GM18507 (cell line): ENCODE measurements around the gene CXCL5.
"Not testable (repeated sequence)": the region's sequence is repeated elsewhere in the genome, so short reads cannot be mapped to it uniquely, and the experiment has no call there.

Experiments
- DNase-seq: peaks from one replicate; pipeline ENCODE4 v3.0.0; 2011; ENCODE audit warnings: low read depth; ENCODE audit not compliant: insufficient read length; ENCODE audit errors: extremely low spot score
- FAIRE-seq: peaks from 2 replicates; lab custom pipeline; 2011; peaks lifted over from hg19 to GRCh38; lab: Jason Lieb, UNC

Gene CXCL5

DNA sequence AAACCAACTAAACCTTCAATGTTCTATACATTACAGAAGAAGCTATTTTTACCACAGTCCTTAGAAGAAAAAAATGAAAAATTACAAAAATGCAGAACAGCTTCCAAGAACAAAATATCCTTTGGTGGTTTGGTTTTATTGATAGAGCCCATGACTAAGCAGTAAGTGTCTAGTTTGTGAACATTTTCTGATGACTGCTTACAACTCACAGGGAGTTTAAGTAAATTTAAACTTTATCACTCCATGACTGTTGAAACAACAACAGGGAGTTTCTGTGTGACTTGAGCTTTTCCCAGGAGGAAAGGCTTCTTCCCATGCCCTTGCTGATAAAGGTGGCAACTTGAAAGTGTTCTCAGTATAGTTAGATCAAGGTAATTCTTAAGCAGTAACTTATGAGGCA is 19.6 kb downstream of the CXCL5 start:
- FAIRE-seq (no peak), DNase-seq (no peak)

DNA sequence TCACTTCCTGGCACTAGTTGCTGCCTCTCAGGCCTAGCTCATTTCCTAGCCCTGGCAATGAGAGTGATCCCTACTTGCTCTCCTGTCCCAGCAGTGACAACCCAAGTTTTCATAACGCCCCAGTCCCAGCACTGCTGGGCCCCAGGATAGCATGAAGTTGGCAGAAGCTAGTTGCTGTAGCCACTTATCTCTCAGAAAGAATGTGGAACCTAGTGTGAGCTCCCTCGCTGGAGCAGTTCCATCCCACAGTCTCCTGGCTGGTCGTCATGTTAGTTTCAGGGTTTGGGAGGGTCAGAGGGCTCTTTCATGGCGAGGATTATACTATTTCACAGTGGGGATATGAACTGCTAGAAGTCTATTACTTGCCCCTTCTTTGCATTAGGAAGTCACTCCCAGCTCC is 21.8 kb downstream of the CXCL5 start:
- DNase-seq (no peak), FAIRE-seq (no peak)

DNA sequence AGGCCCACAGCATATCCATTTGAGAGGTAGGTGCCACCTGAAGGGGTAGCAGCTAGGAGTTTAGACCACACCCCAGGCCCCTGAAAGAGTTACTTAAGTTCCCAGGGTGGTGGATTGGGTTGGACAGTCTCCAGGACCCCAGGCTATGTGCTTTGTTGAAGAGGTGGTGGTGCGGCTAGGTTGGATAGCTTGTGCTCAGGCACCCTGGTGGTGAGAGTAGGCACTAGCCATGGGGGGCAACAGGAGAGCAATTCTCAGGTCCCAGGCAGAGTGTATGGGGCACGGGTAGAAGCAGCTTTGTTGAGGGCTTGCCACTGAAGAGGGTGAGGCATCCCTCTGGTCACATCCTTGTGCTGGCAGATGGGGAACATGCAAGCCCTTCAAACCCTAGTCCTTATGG is 22.3 kb downstream of the CXCL5 start:
- DNase-seq (no peak), FAIRE-seq (no peak)

DNA sequence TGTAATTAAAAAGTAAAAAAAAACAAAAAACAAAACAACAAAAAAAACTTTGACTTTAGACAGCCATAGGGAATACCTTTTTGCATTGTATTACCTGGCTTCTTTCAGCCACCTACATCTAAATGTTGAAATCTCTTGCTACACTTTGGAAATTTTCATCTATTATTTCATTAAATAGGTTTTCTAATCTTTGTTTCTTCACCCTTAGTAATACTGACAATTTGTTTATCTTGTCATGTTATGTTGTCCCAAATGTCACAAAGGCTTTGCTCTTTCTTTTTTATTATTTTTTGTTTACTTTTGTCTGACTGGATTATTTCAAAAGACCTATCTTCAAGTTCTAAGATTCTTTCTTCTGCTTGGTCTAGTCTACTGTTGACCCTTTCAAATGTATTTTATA is 24.1 kb downstream of the CXCL5 start:
- DNase-seq (no peak), FAIRE-seq (no peak)

DNA sequence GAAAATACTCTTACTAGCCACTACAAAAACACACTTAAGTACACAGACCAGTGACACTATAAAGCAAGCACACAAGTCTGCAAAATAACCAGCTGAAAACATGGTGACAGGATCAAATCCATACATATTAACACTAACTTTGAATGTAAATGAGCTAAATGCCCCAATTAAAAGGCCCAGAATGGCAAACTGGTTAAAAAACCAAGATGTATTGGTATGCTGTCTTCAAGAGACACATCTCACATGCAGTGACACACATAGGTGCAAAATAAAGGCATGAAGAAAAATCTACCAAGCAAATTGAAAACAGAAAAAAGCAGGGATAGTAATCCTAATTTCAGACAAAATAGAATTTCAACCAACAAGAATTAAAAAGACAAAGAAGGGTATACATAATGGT is 27.5 kb downstream of the CXCL5 start:
- DNase-seq (no peak), FAIRE-seq (no peak)

DNA sequence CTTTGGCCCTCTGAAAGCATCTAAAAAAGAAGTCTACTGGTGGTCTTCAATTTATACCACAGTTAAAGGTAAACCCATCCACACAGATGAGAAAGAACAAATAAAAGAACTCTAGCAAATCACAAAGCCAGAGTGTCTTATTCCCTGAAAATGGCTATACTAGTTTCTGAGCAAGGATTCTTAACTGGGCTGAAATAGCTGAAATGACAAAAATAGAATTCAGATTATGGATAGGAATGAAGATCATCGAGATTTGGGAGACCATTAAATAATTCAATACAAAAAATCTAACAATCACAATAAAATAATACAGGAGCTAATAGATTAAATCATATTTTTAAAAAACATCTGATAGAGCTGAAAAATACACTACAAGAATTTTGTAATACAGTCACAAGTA is 28.5 kb downstream of the CXCL5 start:
- DNase-seq (no peak), FAIRE-seq (no peak)

DNA sequence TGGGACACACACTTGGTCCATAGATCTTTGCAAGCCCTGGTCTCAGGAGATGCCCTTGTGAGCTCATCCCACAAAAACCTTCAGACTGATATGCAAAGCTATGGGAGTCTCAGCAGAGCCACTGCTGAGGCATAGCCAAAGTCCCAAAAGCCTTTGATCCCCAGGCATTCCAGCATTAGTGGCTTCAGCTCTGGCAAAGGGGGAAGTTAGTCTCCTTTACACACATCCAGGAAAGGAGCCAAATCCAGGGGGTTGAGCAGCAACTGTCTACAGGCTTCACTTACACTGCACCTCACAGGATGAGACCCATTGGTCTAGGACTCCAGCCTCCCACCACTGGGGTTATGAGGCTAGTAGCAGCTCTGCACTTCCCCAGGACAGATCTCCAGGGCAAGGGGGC is 30.6 kb downstream of the CXCL5 start:
- FAIRE-seq (no peak), DNase-seq (no peak)

DNA sequence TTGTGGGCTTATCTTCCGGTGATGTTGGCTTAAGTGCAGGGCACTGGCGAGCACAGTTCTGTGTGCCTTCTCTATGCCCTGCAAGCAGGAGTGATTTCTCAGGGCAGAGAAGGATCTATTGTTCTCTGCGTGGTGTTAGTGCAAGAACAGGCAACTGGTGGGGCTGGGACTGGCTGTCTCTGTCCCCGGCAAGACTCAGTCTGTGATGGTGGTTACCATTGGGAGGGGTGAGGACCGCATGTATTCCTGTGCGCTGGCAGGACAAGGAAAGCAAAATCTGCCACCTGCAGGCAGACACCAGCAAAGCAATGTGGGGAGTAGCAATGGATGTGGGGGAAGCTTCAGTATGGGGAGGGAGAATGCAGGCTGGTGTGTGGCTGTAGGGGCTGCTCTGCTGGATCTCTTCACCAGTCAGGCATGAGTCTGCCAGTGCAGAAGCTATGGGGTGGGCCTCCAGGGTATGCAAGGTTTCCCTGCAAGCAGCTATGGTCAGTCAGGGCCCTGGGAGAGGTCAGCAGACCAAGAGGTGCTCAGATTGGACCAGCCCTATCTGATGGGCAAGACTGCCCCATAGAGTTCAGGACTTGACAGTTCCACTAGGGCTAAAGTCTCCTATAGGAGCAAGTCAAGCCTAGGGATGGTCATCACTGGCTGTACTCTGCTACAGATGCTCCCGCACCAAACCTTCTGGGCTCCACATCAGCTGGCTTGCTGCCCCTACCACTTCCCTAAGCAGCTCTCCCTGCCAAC is 33.4 kb downstream of the CXCL5 start:
- FAIRE-seq (no peak), DNase-seq (no peak)

DNA sequence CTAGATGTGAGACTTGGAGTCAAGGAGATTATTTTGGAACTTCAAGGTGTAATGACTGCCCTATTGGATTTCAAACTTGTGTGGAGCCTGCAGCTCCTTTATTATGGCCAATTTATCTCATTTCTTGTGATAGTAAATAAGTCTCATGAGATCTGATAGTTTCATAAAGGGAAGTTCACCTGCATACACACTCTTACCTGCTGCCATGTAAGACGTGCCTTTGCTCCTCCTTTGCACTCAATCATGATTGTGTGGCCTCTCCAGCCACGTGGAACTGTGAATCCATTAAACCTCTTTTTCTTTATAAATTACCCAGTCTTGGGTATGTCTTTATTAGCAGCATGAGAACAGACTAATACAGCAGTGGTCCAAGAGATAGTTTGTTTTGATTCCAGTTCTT is 35.8 kb downstream of the CXCL5 start:
- no peak for DNase-seq
- FAIRE-seq = no peak

DNA sequence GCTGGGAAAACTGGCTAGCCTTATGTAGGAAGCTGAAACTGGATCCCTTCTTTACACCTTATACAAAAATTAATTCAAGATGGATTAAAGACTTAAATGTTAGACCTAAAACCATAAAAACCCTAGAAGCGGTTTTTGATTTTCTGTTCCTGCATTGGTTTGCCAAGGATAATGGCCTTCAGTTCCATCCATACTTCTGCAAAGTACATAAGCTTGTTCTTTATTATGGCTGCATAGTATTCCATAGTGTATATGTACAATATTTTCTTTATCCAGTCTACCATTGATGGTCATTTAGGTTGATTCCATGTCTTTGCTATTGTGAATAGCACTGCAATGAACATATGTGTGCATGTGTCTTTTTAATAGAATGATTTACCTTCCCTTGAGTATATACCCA is 39.4 kb downstream of the CXCL5 start:
- not testable (repeated sequence) for DNase-seq, FAIRE-seq

DNA sequence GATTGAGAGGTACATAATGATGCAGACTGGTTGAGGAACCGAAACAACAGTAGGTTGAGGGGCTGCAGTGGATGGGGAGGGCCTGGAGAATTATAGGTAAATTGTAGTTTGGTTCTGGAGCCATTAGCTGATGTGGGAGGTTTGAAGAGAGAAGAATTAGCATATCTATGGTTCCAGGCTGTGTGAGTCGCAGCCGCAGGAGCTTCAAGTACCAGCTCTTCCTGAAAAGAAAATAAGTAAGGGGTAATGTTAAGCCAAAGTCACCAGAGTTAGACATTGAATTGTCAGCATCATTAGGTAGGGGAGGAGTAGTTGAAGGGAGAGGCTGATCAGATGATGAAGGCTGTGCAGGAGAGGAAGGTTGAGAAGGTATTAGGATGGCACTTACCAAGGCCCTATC is 46.1 kb downstream of the CXCL5 start:
- no peak for DNase-seq
- no peak for FAIRE-seq

DNA sequence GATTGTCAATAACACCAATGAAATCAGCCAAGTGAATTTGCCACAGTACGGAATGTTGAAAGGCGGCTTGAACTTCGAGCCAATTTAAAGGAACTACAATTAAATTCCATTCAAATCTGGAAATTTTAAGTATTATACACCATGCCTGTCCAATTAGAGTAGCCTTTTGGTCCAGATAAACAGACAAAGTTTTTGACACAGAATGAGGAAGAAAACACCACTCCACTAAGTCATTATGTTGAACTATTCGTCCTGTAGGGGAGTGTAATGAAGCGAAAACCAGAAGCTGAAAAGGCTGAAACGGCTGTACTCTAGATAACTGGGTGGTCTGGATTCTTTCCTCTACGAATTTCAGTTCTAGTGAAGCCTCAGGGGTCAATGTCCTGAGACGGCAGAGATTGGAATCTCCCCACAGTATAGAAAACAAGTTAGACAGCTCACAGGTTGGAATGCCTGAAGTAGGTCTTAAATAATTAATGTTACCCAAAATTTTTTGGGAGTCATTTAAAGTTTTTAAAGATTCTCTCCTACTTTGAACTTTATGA is 48.0 kb downstream of the CXCL5 start:
- FAIRE-seq, DNase-seq: not testable (repeated sequence)

DNA sequence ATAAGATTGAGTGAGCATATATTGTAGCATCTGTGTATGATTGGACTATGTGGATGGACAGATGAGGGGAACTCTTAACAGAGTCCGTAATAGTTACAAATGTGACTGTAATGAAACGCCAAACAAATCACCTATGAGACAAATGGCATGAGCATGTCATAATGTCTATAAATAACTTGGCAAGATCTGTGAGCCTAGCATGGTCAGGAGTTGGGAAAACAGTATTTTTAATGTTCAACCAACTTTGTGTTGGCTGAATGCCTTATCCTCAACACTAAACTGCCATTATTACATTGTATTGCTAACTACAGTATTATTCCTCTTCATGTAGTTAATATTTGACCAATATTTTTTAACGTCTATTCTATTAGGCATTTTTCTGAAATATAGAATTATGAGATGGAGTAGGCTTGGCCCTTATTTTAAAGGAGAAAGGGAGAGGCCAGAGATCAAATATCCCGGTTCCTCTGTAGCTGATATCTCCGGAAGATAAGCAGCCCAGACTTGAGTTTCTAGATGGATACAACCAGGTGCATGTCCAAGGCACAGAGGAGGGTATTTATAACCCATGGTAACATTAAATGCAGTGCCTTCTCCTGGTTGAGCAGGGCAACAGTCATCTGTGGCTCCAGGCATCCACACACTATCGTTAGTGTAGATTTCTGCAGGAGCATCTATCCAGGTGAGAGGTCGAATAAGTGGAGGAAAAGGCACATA is 49.3 kb downstream of the CXCL5 start:
- FAIRE-seq (no peak), DNase-seq (no peak)

DNA sequence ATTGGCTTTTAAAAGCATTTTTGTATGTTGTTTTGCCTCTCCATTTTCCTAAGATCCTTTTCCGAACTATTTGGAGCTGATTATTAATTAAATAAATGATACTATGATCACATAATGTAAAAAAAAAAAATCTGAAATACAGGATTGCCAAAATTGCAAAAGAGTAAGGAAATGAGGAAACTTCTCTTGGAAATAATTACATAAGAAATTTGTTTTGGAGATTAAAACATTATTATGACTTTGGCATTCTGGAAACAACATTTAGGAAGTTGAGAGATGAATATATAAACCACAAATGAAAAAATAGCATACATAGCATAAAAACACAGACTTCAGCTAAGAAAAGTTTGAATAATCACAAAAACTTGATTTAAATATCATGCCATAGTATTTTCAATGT is 50.2 kb downstream of the CXCL5 start:
- DNase-seq = no peak
- FAIRE-seq = no peak

DNA sequence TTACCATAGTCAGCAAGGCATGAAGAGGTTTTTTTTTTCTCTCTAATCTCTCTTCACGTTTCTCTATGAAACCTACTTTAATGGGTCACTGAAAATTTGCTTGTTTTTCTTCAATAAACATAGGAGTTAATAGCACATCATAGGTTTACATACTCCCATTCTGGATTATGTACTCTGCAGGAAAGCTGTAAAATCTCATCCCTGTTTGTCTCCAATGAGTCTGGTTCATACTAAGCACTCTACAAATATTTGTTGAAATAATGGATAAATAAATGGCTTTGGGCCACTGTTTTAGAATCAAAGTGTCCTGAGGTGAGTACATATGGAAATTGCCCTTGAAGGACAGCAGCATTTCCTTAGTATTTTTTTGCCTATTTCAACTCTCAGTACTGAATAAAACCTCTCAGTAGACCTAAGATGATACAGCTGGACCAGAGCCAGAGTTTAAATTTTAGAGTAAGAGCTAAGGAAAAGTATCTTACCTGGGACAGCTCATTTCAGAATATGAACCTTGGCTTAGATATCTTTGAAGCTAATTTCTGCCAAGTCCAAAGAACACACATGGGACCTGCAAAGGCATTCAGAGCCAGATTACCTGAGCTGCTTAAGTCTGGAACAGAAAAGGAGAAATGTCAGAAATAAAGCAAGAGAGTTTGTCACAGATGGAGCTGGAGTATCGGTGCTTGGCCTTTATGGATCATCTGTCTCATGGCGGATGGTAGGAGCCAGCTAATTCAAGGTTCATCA is 51.1 kb downstream of the CXCL5 start:
- no peak for FAIRE-seq
- no peak for DNase-seq

DNA sequence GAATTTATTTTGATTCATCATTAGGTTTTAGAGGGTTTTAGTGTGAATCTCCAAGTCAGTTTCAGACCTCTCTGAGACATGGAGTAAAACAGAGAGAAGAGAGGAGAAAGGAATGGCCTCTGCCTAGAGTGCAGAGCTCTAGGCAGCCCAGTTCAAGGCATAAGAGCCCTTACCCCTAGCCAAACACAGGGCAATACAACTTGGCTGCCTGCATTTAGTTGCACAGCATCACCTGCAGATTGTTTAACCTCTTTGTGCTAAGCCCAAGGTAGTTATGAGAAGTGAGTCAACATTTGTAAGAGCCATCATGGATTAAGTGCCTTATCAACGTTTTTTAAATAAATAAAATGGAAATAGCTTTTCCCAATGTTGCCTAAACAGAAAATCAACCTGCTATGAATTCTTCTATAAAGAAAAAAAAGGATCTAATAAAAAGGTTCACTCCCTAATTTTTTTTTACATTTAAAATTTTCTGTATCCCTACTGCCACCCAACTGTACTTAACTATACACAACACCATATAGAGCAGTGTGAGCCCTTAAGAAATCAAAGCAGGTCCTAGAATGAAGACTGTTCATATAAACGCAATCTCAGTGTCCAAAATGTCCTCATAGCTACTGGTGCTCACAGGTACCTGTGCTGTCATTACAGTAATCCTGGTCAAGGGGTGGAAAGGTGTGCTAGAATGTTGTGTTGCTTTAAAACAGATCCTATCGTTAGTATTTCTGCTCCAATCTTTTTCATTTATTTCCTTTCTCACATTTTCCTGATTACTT is 52.6 kb downstream of the CXCL5 start:
- FAIRE-seq (no peak), DNase-seq (no peak)
